ENCODE results near the gene CHD1. TPM values are rescaled to one million over a fixed set of nuclear protein-coding genes. Genes with fewer than 3 reads are reported as not detected.

Gene CHD1
- total and polyA plus RNA-seq, 9 of the 15 experiments (the other 6 are each of a cell fraction or from before 2014, with no cell fraction given) = 27.3 to 133 (median 58.7) TPM

DNA sequence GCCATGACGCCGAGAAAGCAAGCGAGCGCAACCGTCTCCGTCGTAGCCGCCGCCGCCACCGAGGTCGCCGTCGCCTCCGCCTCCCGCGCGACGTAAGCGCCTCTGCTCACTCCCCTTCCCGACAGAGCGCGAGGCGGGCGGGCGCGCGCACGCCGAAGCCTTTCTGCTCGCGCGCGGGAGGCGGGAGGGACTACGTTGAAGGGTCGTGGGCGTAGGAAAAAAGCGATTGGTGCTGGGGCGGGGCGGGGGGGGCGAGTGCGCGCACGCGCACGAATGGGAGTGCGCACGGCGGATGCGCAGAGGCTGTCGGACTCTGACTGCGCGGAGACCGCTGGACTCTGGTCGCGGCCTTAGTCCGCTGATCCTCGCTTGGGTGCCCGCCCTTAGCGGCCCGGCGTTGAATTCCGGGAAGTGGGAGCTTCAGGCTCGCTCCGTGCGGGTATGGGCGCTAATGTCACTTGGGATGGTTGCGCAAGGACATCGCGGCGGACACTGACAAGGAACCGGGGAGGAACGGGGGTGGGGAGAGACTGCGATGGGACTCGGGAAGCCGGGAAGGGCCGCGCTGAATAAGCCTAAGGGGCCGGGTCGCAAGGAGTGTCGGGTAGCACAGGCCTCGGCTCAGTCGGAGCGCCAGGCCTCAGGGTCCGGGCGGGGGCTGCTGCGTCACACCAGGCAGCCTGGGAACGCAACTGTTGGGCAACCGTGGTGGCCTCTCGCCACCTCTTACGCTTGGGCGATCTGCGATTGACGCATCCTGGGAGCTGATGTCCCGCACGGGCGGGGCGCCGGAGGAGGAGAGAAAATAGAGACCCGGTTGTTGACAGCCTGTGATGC is at the start of gene CHD1 (continued):
- TF ChIP-seq, protein P1, sequence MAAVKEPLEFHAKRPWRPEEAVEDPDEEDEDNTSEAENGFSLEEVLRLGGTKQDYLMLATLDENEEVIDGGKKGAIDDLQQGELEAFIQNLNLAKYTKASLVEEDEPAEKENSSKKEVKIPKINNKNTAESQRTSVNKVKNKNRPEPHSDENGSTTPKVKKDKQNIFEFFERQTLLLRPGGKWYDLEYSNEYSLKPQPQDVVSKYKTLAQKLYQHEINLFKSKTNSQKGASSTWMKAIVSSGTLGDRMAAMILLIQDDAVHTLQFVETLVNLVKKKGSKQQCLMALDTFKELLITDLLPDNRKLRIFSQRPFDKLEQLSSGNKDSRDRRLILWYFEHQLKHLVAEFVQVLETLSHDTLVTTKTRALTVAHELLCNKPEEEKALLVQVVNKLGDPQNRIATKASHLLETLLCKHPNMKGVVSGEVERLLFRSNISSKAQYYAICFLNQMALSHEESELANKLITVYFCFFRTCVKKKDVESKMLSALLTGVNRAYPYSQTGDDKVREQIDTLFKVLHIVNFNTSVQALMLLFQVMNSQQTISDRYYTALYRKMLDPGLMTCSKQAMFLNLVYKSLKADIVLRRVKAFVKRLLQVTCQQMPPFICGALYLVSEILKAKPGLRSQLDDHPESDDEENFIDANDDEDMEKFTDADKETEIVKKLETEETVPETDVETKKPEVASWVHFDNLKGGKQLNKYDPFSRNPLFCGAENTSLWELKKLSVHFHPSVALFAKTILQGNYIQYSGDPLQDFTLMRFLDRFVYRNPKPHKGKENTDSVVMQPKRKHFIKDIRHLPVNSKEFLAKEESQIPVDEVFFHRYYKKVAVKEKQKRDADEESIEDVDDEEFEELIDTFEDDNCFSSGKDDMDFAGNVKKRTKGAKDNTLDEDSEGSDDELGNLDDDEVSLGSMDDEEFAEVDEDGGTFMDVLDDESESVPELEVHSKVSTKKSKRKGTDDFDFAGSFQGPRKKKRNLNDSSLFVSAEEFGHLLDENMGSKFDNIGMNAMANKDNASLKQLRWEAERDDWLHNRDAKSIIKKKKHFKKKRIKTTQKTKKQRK (IDR thresholded peaks at IDR 0.05; ENCODE audit: borderline replicate concordance, low read depth, low read length) = no peak
- TF ChIP-seq SNRNP70 (optimal IDR thresholded peaks at IDR 0.05; ENCODE audit: low read depth, low read length) = no peak
- no peak for TF ChIP-seq ZNF436 (CRISPR knock-in tag; IDR thresholded peaks at IDR 0.05)
- TF ChIP-seq ZNF23 (CRISPR knock-in tag; IDR thresholded peaks at IDR 0.05) = no peak
- no peak for TF ChIP-seq MTF1 (CRISPR knock-in tag; IDR thresholded peaks at IDR 0.05; ENCODE audit: borderline replicate concordance)
- no peak for TF ChIP-seq MCM2 (IDR thresholded peaks at IDR 0.05; ENCODE audit: low read depth)
- no peak for TF ChIP-seq DNMT1 (IDR thresholded peaks at IDR 0.05)
- TF ChIP-seq, protein P2, sequence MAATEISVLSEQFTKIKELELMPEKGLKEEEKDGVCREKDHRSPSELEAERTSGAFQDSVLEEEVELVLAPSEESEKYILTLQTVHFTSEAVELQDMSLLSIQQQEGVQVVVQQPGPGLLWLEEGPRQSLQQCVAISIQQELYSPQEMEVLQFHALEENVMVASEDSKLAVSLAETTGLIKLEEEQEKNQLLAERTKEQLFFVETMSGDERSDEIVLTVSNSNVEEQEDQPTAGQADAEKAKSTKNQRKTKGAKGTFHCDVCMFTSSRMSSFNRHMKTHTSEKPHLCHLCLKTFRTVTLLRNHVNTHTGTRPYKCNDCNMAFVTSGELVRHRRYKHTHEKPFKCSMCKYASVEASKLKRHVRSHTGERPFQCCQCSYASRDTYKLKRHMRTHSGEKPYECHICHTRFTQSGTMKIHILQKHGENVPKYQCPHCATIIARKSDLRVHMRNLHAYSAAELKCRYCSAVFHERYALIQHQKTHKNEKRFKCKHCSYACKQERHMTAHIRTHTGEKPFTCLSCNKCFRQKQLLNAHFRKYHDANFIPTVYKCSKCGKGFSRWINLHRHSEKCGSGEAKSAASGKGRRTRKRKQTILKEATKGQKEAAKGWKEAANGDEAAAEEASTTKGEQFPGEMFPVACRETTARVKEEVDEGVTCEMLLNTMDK (IDR thresholded peaks at IDR 0.05; ENCODE audit: borderline replicate concordance, insufficient read depth, low read depth, low read length, poor library complexity, severe bottlenecking) = no peak
- TF ChIP-seq, protein P3, sequence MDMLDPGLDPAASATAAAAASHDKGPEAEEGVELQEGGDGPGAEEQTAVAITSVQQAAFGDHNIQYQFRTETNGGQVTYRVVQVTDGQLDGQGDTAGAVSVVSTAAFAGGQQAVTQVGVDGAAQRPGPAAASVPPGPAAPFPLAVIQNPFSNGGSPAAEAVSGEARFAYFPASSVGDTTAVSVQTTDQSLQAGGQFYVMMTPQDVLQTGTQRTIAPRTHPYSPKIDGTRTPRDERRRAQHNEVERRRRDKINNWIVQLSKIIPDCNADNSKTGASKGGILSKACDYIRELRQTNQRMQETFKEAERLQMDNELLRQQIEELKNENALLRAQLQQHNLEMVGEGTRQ (CRISPR knock-in tag; IDR thresholded peaks at IDR 0.05) = no peak
- TF ChIP-seq, protein P4, sequence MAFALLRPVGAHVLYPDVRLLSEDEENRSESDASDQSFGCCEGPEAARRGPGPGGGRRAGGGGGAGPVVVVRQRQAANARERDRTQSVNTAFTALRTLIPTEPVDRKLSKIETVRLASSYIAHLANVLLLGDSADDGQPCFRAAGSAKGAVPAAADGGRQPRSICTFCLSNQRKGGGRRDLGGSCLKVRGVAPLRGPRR (CRISPR knock-in tag; IDR thresholded peaks at IDR 0.05) = no peak
- TF ChIP-seq HSF4 (CRISPR knock-in tag; IDR thresholded peaks at IDR 0.05; ENCODE audit: borderline replicate concordance) = no peak
- TF ChIP-seq U2AF1 (optimal IDR thresholded peaks at IDR 0.05; ENCODE audit: low read depth, low read length) = no peak
- TF ChIP-seq BMI1 (IDR thresholded peaks at IDR 0.05; ENCODE audit: low read length) = no peak
- no peak for TF ChIP-seq NELFE (IDR thresholded peaks at IDR 0.05; ENCODE audit: insufficient read depth, insufficient read length)
- TF ChIP-seq KLF13 (tag; IDR thresholded peaks at IDR 0.05; ENCODE audit: borderline replicate concordance, low read depth) = no peak
- no peak for TF ChIP-seq STAT5B (CRISPR knock-in tag; IDR thresholded peaks at IDR 0.05)
- no peak for TF ChIP-seq NFYB (IDR thresholded peaks at IDR 0.05; ENCODE audit: extremely low read depth, insufficient read length)
- peak; percentile 72; the same call in 1 of the 2 replicates for TF ChIP-seq ZNF174 (CRISPR knock-in tag; IDR thresholded peaks at IDR 0.05)
- no peak for TF ChIP-seq ETV6 (IDR thresholded peaks at IDR 0.05; ENCODE audit: borderline replicate concordance in 1 of 2, low read depth in 2 of 2, low read length in 1 of 2)
- TF ChIP-seq ETV6 (CRISPR knock-in tag; IDR thresholded peaks at IDR 0.05; ENCODE audit: borderline replicate concordance) = no peak
- TF ChIP-seq KLF1 (tag; IDR thresholded peaks at IDR 0.05) = peak; percentile 63; the same call in 1 of the 2 replicates
